ENCODE data around the gene OR2W3.
A peak's percentile ranks its signal among the peaks of the same experiment; 100 is the strongest.

Gene OR2W3

DNA sequence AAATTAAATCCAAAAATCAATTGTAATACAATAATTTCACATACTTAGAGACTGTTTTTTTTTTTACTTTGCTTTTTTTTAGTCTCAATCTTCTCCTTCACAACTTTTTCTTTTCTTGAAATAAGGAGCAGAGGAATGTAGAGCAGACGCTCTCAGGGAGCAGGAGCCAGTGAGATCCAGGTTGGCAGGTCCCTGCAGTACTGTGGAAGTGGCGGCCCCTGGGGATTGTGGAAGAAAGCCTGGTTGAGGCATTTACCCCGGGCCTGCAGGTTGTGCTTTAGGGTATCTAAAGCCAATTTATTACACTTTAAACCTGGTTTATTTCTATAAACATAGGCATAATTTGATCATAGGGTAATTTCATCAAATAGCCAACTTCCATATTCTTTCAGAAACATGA is 28.6 kb downstream of the OR2W3 start:
- DNase-seq, result no peak

DNA sequence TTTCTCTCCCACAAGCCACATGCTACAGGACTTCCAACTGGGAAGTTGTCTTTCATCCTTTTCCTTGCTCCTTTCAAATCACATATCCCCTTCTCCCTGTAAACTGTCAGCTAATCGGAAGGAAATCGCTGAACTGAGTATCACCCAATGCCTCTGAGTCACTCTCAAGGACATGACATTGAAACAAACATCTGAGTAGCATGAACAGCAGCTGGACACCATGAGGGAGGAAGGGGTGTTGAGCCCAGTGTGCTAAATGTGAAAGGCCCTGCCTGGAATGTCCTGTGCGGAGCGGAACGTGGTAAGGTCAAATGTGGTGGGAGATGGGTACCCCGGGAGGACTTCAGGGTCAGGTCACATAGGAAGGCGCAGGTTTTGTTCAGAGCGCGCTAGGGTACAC is 29.5 kb downstream of the OR2W3 start, which contains the start of gene OR2AJ1:
TSS of gene OR2AJ1 (plus strand) at position 22 of the 400 bp plus-strand sequence. CDS start 8,880 bp downstream, outside the sequence.
- DNase-seq, result no peak

DNA sequence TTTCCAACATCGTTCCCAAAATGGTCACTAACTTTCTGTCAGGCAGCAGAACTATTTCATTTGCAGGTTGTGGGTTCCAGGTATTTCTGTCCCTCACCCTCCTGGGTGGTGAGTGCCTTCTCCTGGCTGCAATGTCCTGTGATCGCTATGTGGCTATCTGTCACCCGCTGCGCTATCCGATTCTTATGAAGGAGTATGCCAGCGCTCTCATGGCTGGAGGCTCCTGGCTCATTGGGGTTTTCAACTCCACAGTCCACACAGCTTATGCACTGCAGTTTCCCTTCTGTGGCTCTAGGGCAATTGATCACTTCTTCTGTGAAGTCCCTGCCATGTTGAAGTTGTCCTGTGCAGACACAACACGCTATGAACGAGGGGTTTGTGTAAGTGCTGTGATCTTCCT is 38.6 kb downstream of the OR2W3 start:
- DNase-seq, result no peak

GRCh38 chr1:247935781-247936180 is 40.4 kb downstream of the OR2W3 start:
- no peak for DNase-seq

- no peak for DNase-seq
These were observed 41.0 kb downstream of the OR2W3 start for GRCh38 chr1:247936415-247936814.

GRCh38 chr1:247936965-247937734 is 41.8 kb downstream of the OR2W3 start:
- peak; percentile 29 for DNase-seq

DNA sequence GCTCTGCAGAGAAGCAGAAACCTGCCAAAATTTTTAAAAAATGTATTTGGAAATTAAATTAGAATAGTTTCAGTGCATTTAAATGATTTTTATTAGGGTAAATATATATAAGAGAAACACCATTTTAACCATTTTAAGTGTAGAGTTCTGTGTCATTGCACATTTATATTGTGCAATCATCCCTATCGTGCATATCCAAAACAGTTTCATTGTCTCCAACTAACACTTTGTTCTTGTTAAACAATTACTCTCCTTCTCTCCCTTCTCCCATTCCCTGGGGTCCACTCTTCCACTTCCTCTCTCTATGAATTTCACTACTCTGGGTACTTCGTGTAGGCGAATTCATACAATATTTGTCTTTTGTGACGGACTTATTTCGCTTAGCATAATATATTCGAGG is 47.2 kb downstream of the OR2W3 start:
- no peak for DNase-seq
